ENCODE data around the gene HNF1B.

GRCh38 chr17:37694734-37695133 is 50.1 kb downstream of the HNF1B start:
- TF ChIP-seq, protein P1, sequence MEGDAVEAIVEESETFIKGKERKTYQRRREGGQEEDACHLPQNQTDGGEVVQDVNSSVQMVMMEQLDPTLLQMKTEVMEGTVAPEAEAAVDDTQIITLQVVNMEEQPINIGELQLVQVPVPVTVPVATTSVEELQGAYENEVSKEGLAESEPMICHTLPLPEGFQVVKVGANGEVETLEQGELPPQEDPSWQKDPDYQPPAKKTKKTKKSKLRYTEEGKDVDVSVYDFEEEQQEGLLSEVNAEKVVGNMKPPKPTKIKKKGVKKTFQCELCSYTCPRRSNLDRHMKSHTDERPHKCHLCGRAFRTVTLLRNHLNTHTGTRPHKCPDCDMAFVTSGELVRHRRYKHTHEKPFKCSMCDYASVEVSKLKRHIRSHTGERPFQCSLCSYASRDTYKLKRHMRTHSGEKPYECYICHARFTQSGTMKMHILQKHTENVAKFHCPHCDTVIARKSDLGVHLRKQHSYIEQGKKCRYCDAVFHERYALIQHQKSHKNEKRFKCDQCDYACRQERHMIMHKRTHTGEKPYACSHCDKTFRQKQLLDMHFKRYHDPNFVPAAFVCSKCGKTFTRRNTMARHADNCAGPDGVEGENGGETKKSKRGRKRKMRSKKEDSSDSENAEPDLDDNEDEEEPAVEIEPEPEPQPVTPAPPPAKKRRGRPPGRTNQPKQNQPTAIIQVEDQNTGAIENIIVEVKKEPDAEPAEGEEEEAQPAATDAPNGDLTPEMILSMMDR (IDR thresholded peaks at IDR 0.05; ENCODE audit: low read depth, low read length, poor library complexity, severe bottlenecking), result no peak
- no peak for TF ChIP-seq EZH2phosphoT487 (IDR thresholded peaks at IDR 0.05; ENCODE audit: borderline replicate concordance, low read length)

Measured in DOHH2 (cell line).